DND-41 (cell line): ENCODE measurements around the gene MEN1.

Source experiments
- CTCF ChIP-seq: IDR thresholded peaks from 2 replicates; pipeline ENCODE4 v1.5.1; 2012; ENCODE audit warnings: borderline replicate concordance, low read length, moderate library complexity, mild to moderate bottlenecking; ENCODE audit not compliant: poor library complexity, severe bottlenecking; ENCODE audit errors: extremely low read depth
- EZH2 ChIP-seq: IDR thresholded peaks from 3 replicates; pipeline ENCODE4 v1.6.1; 2012; ENCODE audit warnings: borderline replicate concordance, low read depth, mild to moderate bottlenecking, moderate library complexity, low read length, inconsistent platforms; ENCODE audit not compliant: severe bottlenecking

GRCh38 chr11:64839887-64840782 is 29.8 kb upstream of the MEN1 start:
- no peak for TF ChIP-seq CTCF
- TF ChIP-seq EZH2 = no peak
